NB4 (cell line): ENCODE measurements around the gene PIGW.

Experiments
- CTCF ChIP-seq: IDR thresholded peaks from one replicate; pipeline ENCODE4 v1.5.1; 2012; ENCODE audit warnings: low read depth, low read length
- MAX ChIP-seq: IDR thresholded peaks from 2 replicates; pipeline ENCODE4 v1.6.1; 2011; ENCODE audit warnings: low read depth, low read length
- POLR2A ChIP-seq: IDR thresholded peaks from 2 replicates; pipeline ENCODE4 v1.6.1; 2011; ENCODE audit warnings: mild to moderate bottlenecking; ENCODE audit not compliant: insufficient read length; ENCODE audit errors: extremely low read depth

GRCh38 chr17:36546418-36547093 lies 11.8 kb downstream of the PIGW start:
- TF ChIP-seq POLR2A: no peak
- TF ChIP-seq MAX: no peak
- TF ChIP-seq CTCF: no peak
